Keratinocyte (primary cell): ENCODE results near the gene H3-3A.

Source experiments
- EZH2 ChIP-seq: IDR thresholded peaks from one replicate; pipeline ENCODE4 v1.6.1; 2012; ENCODE audit warnings: inconsistent platforms, mild to moderate bottlenecking, low read length, moderate library complexity
- TF ChIP-seq, protein P1 (sequence below), 3 experiments: IDR thresholded peaks in 1 of 3; conservative IDR thresholded peaks in 1 of 3; optimal IDR thresholded peaks in 1 of 3; 2 replicates in 2 of 3; 3 replicates in 1 of 3; pipeline versions ENCODE3 to v1.5.1; 2011; ENCODE audit warnings: low read length in 3 of 3, mild to moderate bottlenecking in 3 of 3, moderate library complexity in 2 of 3, control low read depth in 1 of 3, inconsistent platforms in 1 of 3; ENCODE audit not compliant: insufficient read depth in 2 of 3; ENCODE audit errors: extremely low read depth in 1 of 3

DNA sequence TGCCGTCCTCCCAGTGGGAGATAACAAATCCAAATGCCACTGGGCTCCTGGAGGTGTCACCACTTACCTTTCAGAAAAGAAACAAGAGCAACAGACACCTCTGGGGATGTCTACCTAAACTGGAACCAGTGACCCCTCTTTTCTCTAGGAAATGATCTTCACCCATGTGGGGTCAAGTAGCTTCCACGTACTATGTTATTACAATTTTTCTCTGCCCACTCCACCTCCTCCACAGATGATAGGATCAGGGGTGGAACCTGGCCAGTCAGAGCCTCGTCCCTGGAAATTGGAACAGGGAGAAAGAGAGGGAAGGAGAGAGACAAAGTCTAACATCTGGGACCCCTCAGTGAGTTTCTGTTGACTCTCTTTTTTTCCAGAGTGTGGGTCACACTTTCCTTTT, 50.1 kb downstream of the H3-3A start:
- TF ChIP-seq, protein P1, sequence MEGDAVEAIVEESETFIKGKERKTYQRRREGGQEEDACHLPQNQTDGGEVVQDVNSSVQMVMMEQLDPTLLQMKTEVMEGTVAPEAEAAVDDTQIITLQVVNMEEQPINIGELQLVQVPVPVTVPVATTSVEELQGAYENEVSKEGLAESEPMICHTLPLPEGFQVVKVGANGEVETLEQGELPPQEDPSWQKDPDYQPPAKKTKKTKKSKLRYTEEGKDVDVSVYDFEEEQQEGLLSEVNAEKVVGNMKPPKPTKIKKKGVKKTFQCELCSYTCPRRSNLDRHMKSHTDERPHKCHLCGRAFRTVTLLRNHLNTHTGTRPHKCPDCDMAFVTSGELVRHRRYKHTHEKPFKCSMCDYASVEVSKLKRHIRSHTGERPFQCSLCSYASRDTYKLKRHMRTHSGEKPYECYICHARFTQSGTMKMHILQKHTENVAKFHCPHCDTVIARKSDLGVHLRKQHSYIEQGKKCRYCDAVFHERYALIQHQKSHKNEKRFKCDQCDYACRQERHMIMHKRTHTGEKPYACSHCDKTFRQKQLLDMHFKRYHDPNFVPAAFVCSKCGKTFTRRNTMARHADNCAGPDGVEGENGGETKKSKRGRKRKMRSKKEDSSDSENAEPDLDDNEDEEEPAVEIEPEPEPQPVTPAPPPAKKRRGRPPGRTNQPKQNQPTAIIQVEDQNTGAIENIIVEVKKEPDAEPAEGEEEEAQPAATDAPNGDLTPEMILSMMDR (optimal IDR thresholded peaks at IDR 0.05 in 1 of 3, IDR thresholded peaks at IDR 0.05 in 1 of 3, conservative IDR thresholded peaks at IDR 0.05 in 1 of 3; ENCODE audit: extremely low read depth in 1 of 3, insufficient read depth in 2 of 3, low read length in 3 of 3), result no peak
- TF ChIP-seq EZH2, result no peak
